GM12872 (cell line): Measurements from ENCODE around the gene GRK5.

Experiments
- TF ChIP-seq, protein P1 (sequence below): IDR thresholded peaks from 3 replicates; pipeline ENCODE4 v1.5.1; 2011; ENCODE audit warnings: low read depth, mild to moderate bottlenecking, low read length, moderate library complexity; ENCODE audit not compliant: insufficient read depth

GRK5 gene

DNA sequence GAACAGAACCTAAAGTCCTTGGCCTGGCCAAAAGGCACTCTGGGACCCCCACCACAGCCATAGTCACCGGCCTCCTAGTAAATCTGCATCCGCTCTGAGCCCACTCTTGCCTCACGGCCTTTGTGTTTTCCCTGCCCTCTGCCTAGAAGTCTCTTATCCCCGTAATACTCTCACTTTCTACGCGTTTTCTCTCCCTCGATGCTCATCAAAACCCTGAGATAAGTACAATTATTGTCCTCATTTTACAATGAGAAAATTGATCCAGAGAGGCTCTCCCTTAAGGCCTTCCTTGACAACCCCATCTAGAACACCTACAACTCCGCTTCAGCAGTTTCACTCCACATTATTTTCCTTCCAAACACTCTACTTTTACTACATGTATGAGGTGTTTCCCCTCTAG, 40.3 kb upstream of the GRK5 start:
- TF ChIP-seq, protein P1, sequence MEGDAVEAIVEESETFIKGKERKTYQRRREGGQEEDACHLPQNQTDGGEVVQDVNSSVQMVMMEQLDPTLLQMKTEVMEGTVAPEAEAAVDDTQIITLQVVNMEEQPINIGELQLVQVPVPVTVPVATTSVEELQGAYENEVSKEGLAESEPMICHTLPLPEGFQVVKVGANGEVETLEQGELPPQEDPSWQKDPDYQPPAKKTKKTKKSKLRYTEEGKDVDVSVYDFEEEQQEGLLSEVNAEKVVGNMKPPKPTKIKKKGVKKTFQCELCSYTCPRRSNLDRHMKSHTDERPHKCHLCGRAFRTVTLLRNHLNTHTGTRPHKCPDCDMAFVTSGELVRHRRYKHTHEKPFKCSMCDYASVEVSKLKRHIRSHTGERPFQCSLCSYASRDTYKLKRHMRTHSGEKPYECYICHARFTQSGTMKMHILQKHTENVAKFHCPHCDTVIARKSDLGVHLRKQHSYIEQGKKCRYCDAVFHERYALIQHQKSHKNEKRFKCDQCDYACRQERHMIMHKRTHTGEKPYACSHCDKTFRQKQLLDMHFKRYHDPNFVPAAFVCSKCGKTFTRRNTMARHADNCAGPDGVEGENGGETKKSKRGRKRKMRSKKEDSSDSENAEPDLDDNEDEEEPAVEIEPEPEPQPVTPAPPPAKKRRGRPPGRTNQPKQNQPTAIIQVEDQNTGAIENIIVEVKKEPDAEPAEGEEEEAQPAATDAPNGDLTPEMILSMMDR, result no peak

DNA sequence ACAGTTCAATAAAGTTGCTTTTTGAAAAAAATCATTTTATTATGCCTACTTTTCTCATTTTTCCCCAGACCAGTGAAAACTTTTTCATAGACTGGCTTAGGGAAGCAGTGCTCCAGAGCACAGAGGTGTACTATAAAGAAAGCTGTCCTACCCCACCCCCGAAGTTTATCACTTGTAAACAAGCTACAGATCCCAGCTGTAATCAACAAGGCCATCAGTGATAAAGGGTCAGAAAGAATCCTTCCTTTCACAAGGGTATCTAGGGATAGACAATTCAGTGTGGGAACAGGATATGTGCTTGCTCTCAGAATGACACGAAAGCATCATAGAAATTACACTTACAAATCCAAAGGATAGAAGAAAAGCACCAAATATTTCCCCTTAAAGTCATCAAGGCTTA, 33.3 kb upstream of the GRK5 start:
- TF ChIP-seq, protein P1, result no peak

DNA sequence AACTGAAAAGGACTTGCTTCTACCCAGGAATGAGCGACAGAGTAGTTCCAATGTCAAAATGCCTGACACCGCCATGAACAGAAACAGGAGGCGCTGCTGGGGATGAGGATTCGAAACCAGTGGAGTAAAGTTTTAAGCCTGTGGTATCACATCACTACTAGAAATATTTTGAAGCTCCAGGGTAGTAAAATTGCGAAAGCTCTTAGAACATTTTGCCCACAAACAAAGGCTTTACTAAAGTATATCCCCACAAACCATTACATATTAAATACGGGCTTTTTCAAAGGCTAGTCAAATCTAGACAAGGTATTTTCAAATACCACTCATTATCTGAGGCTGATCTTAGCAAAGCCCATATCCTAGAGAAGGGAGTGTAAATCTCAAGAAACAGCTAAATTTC, 31.2 kb upstream of the GRK5 start:
- TF ChIP-seq, protein P1, result no peak

DNA sequence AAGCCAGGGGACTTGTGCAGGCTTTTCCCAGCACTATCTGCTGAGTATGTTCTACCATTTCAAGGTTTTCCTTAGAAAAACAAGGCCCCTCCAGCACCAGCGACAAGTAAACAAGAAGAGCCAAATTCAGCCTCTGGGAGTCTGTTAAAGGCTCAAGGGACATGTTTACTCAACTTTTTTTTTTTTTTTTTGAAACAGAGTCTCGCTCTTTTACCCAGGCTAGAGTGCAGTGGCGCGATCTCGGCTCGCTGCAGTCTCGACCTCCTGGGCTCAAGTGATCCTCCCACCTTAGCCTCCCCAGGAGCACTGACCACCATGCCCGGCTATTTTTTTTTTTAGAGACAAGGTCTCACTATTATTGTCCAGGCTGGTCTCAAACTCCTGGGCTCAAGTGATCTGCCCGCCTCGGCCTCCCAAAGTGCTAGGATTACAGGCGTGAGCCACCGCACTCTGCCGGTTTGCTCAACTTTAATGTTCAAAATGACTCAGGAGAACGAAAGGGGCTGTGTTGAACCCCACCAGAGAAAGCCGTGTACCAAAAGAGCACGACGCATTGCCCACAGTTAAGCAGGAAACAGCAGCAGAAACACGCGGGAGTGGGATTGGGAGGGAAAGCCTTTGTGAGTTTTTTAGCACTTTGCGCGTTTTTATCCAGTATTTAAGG, 29.5 kb upstream of the GRK5 start:
- TF ChIP-seq, protein P1, result no peak

DNA sequence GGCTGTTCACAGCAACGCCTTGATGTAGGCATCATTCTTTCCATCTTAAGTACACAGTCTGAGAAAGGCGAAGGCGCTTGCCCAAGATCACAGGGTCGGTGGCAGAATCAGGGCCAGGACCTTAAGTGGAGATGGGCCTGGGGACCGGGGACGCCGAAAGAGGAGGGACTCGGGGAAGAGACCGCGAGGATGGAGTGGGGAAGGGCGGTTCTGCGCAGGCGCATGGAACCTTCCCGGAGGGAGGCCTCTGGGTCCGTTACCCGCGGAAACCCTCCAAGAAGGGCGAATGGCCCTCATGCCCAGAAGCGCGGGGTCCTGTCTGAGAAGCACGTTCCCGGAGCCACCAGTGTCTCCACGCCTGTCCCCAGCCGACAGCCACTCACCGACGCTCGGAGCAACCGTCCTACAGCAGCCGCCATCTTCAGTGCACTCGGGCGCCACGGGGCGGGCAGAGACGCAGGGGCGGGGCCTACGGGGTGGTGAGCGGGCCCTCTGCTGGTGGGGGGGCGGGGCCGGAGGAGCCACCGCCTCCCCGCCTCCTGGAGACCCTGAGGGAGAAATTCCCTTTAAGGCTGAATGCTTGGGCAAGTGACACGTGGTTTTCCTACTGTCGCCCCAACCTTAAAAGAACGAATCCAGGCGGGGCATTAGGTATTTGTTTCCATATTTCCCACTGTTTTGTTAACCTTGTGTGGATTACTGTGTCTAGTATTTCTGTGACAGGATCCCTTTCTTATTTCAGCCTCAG, 28.8 kb upstream of the GRK5 start, which contains the start of gene PRDX3:
TSS of gene PRDX3 (minus strand) at position 441 of the 748 bp plus-strand sequence. CDS start at position 419, 22 bp downstream.
- TF ChIP-seq, protein P1, result peak; percentile 10; the same call in 1 of the 3 replicates

DNA sequence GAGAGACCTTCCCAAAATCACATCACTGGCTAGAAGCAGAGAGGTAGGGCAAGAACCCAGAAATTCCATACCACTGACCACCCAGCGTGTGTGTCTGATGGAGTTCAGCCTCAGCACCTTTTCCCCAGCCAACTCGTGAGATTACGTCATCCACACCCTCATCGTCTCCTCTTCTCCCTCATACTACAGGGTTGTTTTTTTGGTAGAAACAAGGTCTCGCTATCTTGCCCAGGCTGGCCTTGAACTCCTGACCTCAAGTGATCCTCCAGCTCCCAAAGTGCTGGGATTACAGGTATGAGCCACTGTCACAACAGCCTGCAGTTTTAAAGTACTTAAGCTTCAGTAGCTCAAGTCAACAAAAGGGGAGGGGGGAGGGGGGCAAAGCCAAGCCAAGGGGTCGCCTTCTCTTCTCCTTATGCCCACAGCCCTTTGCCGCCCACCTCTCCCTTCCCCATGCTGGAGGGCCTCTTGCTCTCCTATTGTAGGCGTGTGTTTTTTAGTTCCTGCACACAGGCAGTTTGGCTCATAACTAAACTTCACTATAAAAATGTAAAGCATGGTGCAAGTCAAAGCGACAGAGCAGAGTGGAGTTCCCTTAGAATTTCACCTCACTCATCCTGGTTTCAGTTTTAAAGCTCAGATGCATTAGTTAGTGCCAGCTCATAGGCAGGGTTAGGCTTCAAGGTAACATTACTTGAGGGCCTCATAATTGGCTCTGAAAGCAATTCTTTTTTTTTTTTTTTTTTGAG, 23.5 kb upstream of the GRK5 start:
- TF ChIP-seq, protein P1, result no peak

DNA sequence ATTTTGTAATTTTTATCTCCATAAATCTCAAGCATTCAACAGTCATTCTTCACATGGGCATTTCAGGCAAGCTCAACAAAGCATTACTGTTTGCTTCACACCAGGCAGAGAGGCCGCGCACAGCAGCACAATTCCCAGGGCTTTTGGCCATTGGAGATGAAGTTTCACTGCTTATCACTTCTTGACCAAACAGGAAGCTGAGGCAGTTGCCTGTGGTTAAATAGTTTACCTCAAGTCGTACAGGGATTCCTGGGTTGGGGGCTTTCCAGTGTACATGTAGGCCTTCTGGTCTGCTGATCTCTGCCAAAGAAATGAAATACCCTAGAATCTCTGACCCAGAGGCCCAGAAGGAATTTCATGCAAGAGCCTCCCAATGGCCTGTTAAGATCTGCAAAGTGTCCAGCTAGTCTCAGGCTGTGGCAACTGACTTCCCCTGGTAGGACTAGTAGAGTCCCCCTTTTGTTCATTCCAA, 17.5 kb upstream of the GRK5 start:
- TF ChIP-seq, protein P1, result no peak
